GM19463 (cell line): ENCODE measurements around the gene SLC26A9.

Experiments used
- ATAC-seq: cut with Tn5 transposase; IDR thresholded peaks from one replicate; pipeline ENCODE4 v1.9.1; 2021; ENCODE audit warnings: mild to moderate bottlenecking, moderate library complexity; ENCODE audit not compliant: unreplicated experiment

The SLC26A9 gene

GRCh38 chr1:205973377-205974232, 30.3 kb upstream of the SLC26A9 start:
- no peak for ATAC-seq

GRCh38 chr1:205972491-205973168, 29.4 kb upstream of the SLC26A9 start:
- no peak for ATAC-seq

- no peak for ATAC-seq
Measured at GRCh38 chr1:205972081-205972480, 28.8 kb upstream of the SLC26A9 start.

- no peak for ATAC-seq
Measured at GRCh38 chr1:205971082-205971481, 27.8 kb upstream of the SLC26A9 start.

GRCh38 chr1:205970486-205970885, 27.2 kb upstream of the SLC26A9 start:
- no peak for ATAC-seq

- no peak for ATAC-seq
Measured at GRCh38 chr1:205969229-205969628, 26.0 kb upstream of the SLC26A9 start.

- no peak for ATAC-seq
Measured at GRCh38 chr1:205967554-205968335, 24.5 kb upstream of the SLC26A9 start.

GRCh38 chr1:205965036-205965884, 22.0 kb upstream of the SLC26A9 start:
- ATAC-seq, result no peak

- ATAC-seq, result no peak
Measured at GRCh38 chr1:205963352-205964155, 20.3 kb upstream of the SLC26A9 start.

- ATAC-seq, result no peak
Measured at GRCh38 chr1:205962821-205963221, 19.6 kb upstream of the SLC26A9 start.

- no peak for ATAC-seq
Measured at GRCh38 chr1:205961991-205962820, 18.9 kb upstream of the SLC26A9 start.

- ATAC-seq, result no peak
Measured at GRCh38 chr1:205961405-205961804, 18.1 kb upstream of the SLC26A9 start.

- no peak for ATAC-seq
Measured at GRCh38 chr1:205959789-205960188, 16.5 kb upstream of the SLC26A9 start.

GRCh38 chr1:205955499-205955898, 12.2 kb upstream of the SLC26A9 start:
- ATAC-seq, result no peak

- ATAC-seq, result no peak
Measured at GRCh38 chr1:205954819-205955404, 11.7 kb upstream of the SLC26A9 start.

GRCh38 chr1:205951746-205952145, 8.5 kb upstream of the SLC26A9 start:
- ATAC-seq, result no peak

- no peak for ATAC-seq
Measured at GRCh38 chr1:205950826-205951549, 7.7 kb upstream of the SLC26A9 start.

GRCh38 chr1:205950280-205950679, 7.0 kb upstream of the SLC26A9 start:
- ATAC-seq, result no peak
